GM21528 (cell line): Measurements from ENCODE around the gene UBXN10.

ENCODE experiments used
- ATAC-seq: cut with Tn5 transposase; IDR thresholded peaks from one replicate; pipeline ENCODE4 v1.9.1; 2021; ENCODE audit warnings: mild to moderate bottlenecking, moderate library complexity; ENCODE audit not compliant: unreplicated experiment, low FRiP score

UBXN10 gene

DNA sequence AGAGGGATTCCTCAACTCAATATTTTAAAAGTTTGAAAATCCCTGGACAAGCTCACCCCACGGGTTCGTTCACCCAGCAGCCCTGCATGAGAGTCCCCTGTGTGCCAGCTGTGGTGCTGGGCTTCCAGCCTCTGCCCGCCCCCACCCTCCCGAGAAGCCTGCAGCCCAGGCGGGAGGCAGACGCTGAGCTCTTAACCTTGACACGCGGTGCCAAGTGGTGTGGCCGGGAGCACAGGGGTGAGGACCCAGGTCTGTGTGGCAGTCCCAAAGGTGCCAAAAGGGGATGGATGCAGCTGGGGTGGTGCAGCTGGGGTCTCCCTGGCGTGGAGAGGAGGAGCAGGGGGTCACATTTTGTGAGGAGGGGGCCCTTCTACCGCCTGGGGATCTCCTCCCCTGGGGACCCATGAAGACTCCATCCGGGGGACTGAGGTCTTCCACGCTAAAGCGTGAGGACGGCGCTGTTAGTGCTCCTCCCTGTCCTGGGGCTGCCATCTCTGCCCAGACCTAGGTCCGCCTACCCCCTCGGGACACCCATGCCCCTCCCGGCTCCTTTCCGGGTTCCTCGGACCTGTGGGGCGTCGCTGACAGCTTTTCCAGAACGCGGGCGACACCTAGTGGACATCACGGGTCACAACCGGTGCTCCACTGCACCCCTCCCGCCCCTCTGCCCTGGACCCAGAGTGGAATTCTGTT, 33.8 kb upstream of the UBXN10 start:
- ATAC-seq, result peak; percentile 67

GRCh38 chr1:20152599-20152930, 33.3 kb upstream of the UBXN10 start:
- no peak for ATAC-seq

GRCh38 chr1:20153000-20153418, 32.9 kb upstream of the UBXN10 start:
- ATAC-seq, result no peak

DNA sequence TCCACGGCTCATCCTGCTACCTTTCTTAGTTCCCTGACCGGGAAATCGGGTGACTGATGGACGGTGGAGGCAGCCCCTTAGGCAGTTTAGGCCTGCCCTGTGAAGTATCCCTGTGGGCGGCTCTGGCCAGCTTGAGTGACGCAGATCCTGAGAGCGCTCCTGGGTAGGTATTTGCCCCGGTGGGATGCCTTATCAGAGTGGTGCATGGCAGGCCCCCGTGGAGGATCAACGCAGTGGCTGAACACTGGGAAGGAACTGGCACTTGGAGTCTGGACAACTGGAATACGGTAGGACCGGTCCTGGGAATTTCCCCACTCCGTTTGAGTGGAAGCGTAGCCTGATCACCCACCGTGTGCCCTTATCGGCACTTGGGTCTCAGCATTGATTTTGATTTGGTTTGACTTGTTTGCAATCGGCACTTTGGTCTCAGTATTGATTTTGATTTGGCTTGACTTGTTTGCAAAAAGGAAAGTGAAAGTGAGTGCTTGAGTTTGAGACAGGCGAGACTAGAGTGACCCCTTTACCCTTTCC, 31.5 kb upstream of the UBXN10 start:
- ATAC-seq, result no peak

GRCh38 chr1:20158358-20159070, 27.4 kb upstream of the UBXN10 start:
- no peak for ATAC-seq

GRCh38 chr1:20160034-20160433, 25.9 kb upstream of the UBXN10 start:
- ATAC-seq, result no peak

GRCh38 chr1:20164694-20165202, 21.1 kb upstream of the UBXN10 start:
- ATAC-seq, result no peak

GRCh38 chr1:20165522-20165951, 20.4 kb upstream of the UBXN10 start:
- ATAC-seq, result no peak

- no peak for ATAC-seq
These were observed 19.8 kb upstream of the UBXN10 start for GRCh38 chr1:20166051-20166450.

- ATAC-seq, result no peak
These were observed 18.8 kb upstream of the UBXN10 start for GRCh38 chr1:20167126-20167525.

DNA sequence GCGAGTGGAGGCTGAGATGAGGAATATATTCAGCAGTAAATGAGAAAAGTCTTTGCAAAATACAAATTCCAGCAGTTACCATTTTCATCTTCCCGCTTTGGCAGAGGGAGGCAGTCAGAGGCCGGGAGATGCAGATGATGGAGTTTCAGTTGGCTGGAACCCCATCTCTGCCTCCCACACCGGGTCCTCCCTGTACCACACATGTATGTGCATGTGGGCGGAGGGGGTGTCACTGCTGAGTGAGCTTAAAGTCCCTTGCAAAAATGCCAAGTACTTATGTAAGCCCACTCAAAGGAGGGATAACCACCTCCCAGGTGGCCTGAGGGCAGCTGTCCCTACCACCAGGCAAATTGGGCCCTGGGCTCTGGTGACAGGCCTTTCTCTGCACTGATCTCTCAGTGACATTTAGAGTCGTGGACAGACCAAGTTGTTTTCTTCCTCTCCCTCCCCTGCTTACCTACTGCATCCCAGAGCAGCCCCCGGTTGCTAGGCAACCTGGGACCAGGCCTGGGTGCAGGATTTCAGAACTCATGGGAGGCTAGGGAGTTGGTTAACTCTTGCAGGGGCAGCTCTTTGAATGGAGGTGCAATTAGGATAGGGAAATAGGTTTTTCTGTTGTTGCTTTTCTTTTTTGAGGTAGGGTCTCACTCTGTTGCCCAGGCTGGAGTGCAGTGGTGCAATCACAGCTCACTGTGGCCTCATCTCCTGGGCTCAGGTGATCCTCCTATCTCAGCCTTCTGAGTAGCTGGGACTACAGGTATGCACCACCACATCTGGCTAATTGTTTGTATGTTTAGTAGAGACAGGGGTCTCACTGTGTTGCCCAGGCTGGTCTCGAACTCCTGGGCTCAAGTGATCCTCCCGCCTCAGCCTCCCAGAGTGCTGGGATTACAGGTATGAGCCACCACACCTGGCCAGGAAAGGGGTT, 17.1 kb upstream of the UBXN10 start:
- ATAC-seq, result no peak

GRCh38 chr1:20169932-20170331, 16.0 kb upstream of the UBXN10 start:
- ATAC-seq, result no peak

DNA sequence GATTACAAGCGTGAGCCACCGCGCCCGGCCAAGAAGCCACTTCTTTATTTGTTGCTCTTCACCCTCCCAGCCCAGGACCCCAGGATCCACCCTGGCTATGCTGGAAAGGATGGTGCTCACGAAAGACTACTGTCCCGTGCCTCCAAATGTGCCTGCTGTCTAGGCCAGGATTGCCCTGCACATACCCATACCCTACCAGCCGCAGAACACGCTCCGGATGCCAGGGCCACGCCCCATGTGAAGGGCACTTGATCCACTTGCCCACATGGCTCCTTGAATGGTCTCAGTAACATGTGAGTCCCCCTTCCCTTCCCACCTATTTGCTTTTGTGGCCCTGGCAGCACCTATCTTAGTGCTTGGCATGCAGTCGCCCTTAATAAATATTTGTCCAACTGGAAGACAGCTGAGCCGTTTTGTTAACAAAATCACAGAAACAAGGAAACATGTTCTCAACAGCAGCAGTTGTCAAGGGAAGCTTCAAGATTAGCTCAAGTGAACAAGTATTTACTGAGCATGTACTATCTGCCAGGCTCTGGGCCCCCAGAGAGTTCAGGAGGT, 13.8 kb upstream of the UBXN10 start:
- no peak for ATAC-seq

DNA sequence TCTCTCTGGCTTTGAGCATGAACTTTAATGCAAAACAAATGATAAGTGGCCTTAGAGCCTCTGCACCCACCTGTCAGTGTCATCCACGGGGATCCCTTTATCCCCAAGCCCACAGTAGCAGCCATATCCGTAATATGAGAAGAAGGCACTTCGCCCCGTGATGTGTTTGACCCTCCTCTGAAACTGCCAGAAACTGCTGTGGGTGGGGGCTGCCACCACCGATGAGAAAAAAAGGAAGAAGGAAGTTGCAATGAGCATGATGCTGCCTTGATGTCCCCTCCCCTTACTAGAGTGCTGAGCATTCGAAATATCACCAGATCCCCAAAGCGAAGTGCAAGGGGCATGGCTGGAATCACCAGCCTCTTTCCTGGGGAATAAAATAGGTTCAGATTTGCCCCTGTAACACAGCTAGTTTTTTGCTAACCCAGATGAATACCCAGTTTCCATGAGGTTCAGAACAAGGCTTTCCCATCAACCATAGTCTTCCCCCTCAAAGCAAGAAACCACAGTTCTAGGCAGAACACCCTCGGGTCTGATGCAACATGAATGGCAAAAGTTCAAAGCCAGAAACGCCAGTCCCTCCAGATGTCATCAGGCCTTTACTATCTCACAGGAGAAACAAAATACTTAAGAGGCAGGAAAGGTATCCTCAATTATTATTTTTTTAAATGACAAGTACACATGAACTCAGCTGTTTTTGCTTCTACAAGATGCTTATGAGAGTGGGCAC, 10.8 kb upstream of the UBXN10 start:
- ATAC-seq, result no peak

GRCh38 chr1:20178634-20179370, 7.1 kb upstream of the UBXN10 start:
- no peak for ATAC-seq

DNA sequence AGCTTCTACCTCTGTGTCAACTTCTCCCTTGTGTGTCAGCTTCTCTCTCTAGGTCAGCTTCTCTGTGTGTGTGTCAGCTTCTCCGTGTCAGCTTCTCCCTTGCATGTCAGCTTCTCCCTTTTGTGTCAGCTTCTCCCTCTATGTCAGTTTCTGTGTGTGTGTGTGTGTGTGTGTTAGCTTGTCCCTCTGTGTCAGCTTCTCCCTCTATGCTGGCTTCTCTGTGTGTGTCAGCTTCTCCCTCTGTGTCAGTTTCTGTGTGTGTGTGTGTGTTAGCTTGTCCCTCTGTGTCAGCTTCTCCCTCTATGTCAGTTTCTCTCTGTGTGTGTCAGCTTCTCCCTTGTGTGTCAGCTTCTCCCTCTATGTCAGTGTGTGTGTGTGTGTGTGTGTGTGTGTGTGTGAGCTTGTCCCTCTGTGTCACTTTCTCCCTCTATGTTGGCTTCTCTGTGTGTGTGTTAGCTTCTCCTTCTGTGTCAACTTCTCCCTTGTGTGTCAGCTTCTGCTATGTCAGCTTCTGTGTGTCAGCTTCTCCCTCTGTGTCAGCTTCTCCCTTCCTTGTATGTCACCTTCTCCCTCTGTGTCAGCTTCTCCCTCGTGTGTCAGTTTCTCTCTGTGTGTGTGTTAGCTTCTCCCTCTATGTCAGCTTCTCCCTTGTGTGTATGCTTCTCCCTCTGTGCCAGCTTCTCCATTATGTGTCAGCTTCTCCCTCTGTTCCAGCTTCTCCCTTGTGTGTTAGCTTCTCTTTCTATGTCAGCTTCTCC, 6.3 kb upstream of the UBXN10 start:
- ATAC-seq, result no peak

GRCh38 chr1:20180129-20180843, 5.6 kb upstream of the UBXN10 start:
- ATAC-seq, result no peak

DNA sequence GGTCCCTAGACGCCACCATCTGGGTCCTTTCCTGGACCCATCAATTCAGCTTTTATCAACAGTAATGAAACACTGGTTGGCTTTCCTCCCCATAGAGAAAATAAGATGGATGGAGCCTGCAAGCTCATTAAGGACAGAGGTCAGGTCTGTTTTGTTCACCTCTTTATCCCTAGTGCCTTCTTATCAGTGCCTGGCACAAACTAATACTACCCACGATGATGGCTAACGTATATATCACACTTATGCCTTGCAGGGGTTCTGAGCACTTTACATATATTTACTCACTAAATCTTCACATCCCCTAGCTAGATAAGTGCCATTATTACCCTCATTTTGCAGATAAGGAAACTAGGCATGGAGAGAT, 5.1 kb upstream of the UBXN10 start:
- ATAC-seq, result no peak
